Measurements from ENCODE around the gene CD276. TPM values are rescaled to one million over a fixed set of nuclear protein-coding genes. Genes with fewer than 3 reads are reported as not detected.

CD276 gene
- total RNA-seq, 2 experiments from 2014 or later = not detected

DNA sequence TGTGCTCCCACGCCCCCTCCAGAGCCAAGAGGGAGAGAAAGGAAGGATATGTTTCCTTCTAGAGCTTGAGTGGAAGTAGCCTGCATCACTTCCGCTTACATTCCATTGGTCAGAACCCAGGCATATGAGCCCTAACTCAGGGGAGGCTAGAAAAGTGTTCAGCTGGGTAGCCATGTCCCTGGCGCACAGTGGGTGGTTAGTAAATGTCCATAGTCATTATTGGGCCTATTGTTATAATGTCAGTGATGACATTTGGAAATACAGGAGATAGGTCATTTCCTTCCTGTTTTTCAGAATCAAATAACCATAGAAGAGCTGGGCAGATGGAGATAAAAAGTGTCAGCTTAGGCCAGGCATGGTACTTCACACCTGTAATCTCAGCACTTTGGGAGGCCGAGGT is 27.3 kb downstream of the CD276 start:
- H3K4me3 ChIP-seq (ENCODE audit: low read length) = no peak overlapping the region
- H3K27ac ChIP-seq (ENCODE audit: low read depth in 1 of 2, low read length in 2 of 2) = no peak overlapping the region
- Mint-ChIP-seq H3K27me3 (peaks cover 17% of the 10 kb centered on the region), H3K9me3 (no peaks in the 10 kb centered on the region), H3K4me3 (no peak overlapping the region), H3K27ac (no peak overlapping the region), H3K36me3 (ENCODE audit: low read depth) (no peaks in the 10 kb centered on the region), H3K4me1 (ENCODE audit: low read depth) (no peaks in the 10 kb centered on the region)
- ChIA-PET POLR2A (no interaction called here), CTCF (interaction anchor here (2.1 kb wide), 1 partner anchor 11 kb away, joined by 6 read pairs; no protein-coding TSS in a partner anchor)
- no peaks in the 10 kb centered on the region for H3K36me3 ChIP-seq (ENCODE audit: insufficient read depth, low read length)
- no peaks in the 10 kb centered on the region for H3K9me3 ChIP-seq (ENCODE audit: control insufficient read depth in 1 of 2, insufficient read depth in 1 of 2, low read length in 2 of 2)
- H3K4me1 ChIP-seq (ENCODE audit: insufficient read depth, low read length) = no peaks in the 10 kb centered on the region
- TF ChIP-seq, protein P1, sequence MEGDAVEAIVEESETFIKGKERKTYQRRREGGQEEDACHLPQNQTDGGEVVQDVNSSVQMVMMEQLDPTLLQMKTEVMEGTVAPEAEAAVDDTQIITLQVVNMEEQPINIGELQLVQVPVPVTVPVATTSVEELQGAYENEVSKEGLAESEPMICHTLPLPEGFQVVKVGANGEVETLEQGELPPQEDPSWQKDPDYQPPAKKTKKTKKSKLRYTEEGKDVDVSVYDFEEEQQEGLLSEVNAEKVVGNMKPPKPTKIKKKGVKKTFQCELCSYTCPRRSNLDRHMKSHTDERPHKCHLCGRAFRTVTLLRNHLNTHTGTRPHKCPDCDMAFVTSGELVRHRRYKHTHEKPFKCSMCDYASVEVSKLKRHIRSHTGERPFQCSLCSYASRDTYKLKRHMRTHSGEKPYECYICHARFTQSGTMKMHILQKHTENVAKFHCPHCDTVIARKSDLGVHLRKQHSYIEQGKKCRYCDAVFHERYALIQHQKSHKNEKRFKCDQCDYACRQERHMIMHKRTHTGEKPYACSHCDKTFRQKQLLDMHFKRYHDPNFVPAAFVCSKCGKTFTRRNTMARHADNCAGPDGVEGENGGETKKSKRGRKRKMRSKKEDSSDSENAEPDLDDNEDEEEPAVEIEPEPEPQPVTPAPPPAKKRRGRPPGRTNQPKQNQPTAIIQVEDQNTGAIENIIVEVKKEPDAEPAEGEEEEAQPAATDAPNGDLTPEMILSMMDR (IDR thresholded peaks at IDR 0.05) = no peak
- ATAC-seq (ENCODE audit: poor library complexity) = no peak
- H3K27me3 ChIP-seq (ENCODE audit: control insufficient read depth in 1 of 2, insufficient read depth in 2 of 2, low read length in 2 of 2) = no peaks in the 10 kb centered on the region
- DNase-seq = no peak
- intact Hi-C loops (cut with DNase I, micrococcal nuclease) = no loop called here

DNA sequence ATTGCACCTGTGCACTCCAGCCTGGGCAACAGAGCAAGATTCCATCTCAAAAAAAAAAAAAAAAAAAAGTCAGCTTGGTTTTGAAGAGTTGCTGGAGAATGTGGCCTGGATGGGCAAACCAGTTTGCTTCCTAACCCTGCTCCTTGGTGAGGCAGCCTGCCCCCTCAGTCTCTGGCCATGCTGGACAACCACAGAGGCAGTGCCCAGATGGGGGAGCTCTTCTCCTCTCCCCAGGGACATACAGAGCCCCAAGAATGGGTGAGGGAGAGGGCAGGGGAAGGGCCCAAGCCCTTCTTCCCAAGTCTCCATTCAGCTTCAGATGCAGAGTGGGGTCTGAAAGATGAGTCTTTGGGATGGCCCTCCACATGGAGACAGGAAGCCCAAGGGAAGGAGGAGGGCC is 27.9 kb downstream of the CD276 start:
- H3K27ac ChIP-seq (ENCODE audit: low read depth in 1 of 2, low read length in 2 of 2) = no peak overlapping the region
- no peaks in the 10 kb centered on the region for H3K27me3 ChIP-seq (ENCODE audit: control insufficient read depth in 1 of 2, insufficient read depth in 2 of 2, low read length in 2 of 2)
- Mint-ChIP-seq H3K27ac (no peak overlapping the region), H3K9me3 (no peaks in the 10 kb centered on the region), H3K4me1 (ENCODE audit: low read depth) (no peaks in the 10 kb centered on the region), H3K27me3 (peaks cover 17% of the 10 kb centered on the region), H3K4me3 (no peak overlapping the region), H3K36me3 (ENCODE audit: low read depth) (no peaks in the 10 kb centered on the region)
- H3K4me1 ChIP-seq (ENCODE audit: insufficient read depth, low read length) = no peaks in the 10 kb centered on the region
- no peaks in the 10 kb centered on the region for H3K9me3 ChIP-seq (ENCODE audit: control insufficient read depth in 1 of 2, insufficient read depth in 1 of 2, low read length in 2 of 2)
- intact Hi-C loops (cut with DNase I, micrococcal nuclease) = no loop called here
- H3K4me3 ChIP-seq (ENCODE audit: low read length) = no peak overlapping the region
- CTCF ChIA-PET = no interaction called here
- DNase-seq (no peak), ATAC-seq (ENCODE audit: poor library complexity) (no peak)
- H3K36me3 ChIP-seq (ENCODE audit: insufficient read depth, low read length) = no peaks in the 10 kb centered on the region
- POLR2A ChIA-PET = no interaction called here
- TF ChIP-seq, protein P1 (IDR thresholded peaks at IDR 0.05) = no peak

DNA sequence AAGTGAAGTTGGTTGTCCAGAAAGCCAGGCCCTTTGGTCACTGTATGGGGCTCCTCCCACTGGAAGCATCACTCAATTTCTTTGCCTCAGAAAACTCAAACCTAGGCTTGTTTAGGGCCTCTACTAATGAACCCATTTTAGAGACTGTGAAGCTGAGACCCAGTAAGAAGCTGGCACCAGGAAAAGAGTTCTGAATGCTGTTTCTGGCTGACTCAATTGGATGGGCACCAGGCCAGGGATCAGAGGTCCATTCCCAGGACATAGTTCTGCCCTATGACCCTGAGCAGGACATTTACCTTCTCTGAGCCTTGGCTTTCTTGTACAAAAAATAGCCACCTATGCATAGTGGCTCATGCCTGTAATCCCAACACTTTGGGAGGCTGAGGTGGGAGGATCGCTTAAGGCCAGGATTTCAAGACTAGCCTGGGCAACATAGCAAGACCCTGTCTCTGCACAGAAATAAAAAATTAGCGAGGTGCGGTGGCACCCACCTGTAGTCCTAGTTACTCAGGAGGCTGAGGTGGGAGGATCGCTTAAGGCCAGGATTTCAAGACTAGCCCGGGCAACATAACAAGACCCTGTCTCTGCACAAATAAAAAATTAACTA is 30.6 kb downstream of the CD276 start:
- Histone ChIP-seq H3K9me3 (ENCODE audit: control insufficient read depth in 1 of 2, insufficient read depth in 1 of 2, low read length in 2 of 2) (no peaks in the 10 kb centered on the region), H3K4me3 (ENCODE audit: low read length) (no peak overlapping the region), H3K4me1 (ENCODE audit: insufficient read depth, low read length) (no peaks in the 10 kb centered on the region), H3K36me3 (ENCODE audit: insufficient read depth, low read length) (no peaks in the 10 kb centered on the region), H3K27ac (ENCODE audit: low read depth in 1 of 2, low read length in 2 of 2) (no peak overlapping the region), H3K27me3 (ENCODE audit: control insufficient read depth in 1 of 2, insufficient read depth in 2 of 2, low read length in 2 of 2) (peaks cover 0 to 6% of the 10 kb centered on the region in 2 experiments)
- ChIA-PET POLR2A (no interaction called here), CTCF (no interaction called here)
- no peak for DNase-seq
- intact Hi-C loops (cut with DNase I, micrococcal nuclease) = no loop called here
- Mint-ChIP-seq H3K27ac (no peak overlapping the region), H3K4me3 (no peak overlapping the region), H3K9me3 (no peaks in the 10 kb centered on the region), H3K27me3 (peaks cover 20% of the 10 kb centered on the region), H3K4me1 (ENCODE audit: low read depth) (no peaks in the 10 kb centered on the region), H3K36me3 (ENCODE audit: low read depth) (no peaks in the 10 kb centered on the region)
- TF ChIP-seq, protein P1 (IDR thresholded peaks at IDR 0.05) = no peak
- ATAC-seq (ENCODE audit: poor library complexity) = no peak

Measured in CD4-positive, alpha-beta T cell (primary cell).